Limb (tissue), 2 donors: ENCODE data around the gene EML6.
"Not testable (repeated sequence)": the region's sequence is repeated elsewhere in the genome, so short reads cannot be mapped to it uniquely, and the experiment has no call there.

Experiments
- DNase-seq, 2 donors: peaks; one replicate each; pipeline ENCODE4 v3.0.0-alpha.2; 2016; ENCODE audit errors: extremely low spot score in 2 of 2

The EML6 gene

GRCh38 chr2:54723131-54723995 is at the start of gene EML6:
TSS of gene EML6 (plus strand) at chr2:54723662. CDS start at chr2:54725062, 1,400 bp downstream.
- DNase-seq, result peak; percentile 97 to 98

DNA sequence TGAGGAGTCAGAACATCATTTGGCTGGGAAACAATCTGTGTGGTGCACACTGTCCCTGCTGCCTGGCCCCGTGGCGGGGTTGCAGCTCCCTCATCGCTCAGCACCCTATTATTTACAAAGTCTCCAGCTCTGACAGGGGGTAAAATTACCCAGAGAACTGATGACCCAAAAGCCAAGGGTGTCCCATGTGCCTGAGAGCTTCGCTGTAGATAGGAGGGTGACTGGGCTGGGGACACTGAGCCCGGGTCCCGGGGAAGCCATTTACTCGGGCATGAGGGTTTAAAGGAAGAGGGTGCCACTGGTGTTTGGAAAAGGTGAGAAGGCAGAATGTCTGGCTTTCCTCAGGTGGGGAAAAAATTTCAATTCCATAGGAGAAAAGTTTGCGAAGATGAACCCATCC is 48.2 kb upstream of the EML6 start:
- DNase-seq, result no peak

DNA sequence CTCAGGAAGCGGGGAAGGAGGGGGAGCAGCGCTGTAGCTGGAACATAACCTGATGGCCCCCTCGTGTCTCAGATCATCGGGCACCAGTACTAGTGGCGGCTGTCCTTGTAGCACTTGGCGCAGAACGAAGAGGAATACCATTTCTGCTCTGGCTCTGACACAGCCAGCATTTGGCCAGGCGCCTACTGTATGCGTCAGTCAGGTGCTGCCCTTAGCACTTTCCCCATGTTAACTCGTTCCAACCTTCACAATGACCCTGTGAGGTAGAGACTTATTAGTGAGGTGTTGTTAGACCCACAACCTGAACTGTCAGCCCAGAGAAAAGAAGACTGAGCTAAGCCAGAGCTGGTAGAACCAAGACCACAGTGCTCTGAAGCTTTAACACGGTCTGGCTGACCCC is 47.7 kb upstream of the EML6 start:
- no peak for DNase-seq

GRCh38 chr2:54676656-54677055 is 46.8 kb upstream of the EML6 start:
- no peak for DNase-seq

GRCh38 chr2:54677476-54678265 is 45.8 kb upstream of the EML6 start:
- no peak for DNase-seq

DNA sequence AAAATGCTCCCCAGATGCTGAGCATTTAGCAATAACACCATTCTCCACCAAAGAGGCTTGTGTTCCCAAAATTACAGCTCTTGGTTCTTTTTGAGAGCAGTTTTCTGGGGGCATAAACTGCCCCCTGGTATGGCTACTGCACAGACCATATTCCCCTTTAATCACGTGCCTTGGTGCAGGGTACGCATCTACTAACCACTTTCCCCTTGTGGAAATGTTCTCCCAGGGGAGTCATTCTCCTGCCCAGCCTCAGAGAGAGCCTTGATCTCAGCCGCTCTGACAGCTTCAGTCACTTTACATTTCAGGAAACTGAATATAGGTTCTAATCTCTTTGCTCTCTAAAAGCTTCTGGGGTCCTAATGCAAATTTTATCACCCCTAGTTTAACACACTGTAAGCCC is 44.7 kb upstream of the EML6 start:
- no peak for DNase-seq

GRCh38 chr2:54680397-54681041 is 42.9 kb upstream of the EML6 start:
- no peak for DNase-seq

GRCh38 chr2:54681416-54681815 is 42.0 kb upstream of the EML6 start:
- no peak for DNase-seq

- DNase-seq, result no peak
These were observed 39.9 kb upstream of the EML6 start for GRCh38 chr2:54683596-54683995.

- no peak for DNase-seq
These were observed 38.1 kb upstream of the EML6 start for GRCh38 chr2:54685263-54685775.

DNA sequence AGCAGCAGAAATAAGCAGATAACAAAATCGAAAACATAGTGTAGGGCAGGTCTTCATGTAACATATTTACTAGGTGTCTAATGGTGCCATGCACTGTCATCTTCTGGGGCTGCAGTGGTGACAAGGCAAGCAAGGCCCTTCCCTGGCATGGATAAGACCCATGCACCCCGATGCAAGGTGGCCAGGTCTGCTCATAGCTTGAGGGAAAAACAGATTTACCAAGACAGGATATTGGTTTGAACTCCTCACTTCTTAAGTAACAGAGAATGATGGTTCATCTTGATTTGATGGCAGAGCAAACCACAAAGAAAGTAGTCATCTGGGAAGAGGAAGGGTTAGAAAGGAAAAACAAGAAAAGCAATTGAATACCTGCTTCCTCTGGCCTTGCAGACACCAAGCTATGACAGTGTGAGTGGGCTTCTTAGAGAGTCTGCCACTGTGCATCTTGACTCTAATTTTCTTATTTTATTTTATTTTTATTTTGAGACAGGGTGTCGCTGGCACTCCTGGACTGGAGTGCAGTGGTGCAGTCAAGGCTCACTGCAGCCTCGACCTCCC is 35.8 kb upstream of the EML6 start:
- DNase-seq, result no peak

- DNase-seq, result no peak
These were observed 31.9 kb upstream of the EML6 start for GRCh38 chr2:54691445-54692135.

- no peak for DNase-seq
These were observed 30.9 kb upstream of the EML6 start for GRCh38 chr2:54692556-54692955.

GRCh38 chr2:54695378-54695777 is 28.1 kb upstream of the EML6 start:
- no peak for DNase-seq

GRCh38 chr2:54697934-54698333 is 25.5 kb upstream of the EML6 start:
- no peak for DNase-seq

- not testable (repeated sequence) for DNase-seq
These were observed 24.5 kb upstream of the EML6 start for GRCh38 chr2:54698926-54699325.

GRCh38 chr2:54699665-54700064 is 23.8 kb upstream of the EML6 start:
- DNase-seq, result no peak

GRCh38 chr2:54701029-54701428 is 22.4 kb upstream of the EML6 start:
- no peak for DNase-seq

DNA sequence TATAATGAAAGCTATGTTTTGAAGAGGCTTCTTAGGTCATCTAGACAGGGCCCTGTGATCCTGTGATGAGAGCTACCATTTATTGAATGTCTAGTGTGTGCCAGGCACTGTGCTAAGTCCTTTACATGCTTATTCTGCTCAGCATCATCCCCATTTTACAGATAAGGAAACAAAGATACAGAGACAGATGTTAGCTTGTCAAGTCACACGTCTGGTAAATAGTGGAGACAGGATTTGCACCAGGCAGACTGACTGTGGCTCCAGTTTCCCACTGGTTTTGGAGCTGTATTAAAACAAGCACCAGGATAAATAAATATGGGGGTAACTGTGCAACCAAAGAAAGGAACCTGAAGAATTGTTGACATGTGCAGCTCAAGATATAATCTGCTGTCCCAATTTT is 19.2 kb upstream of the EML6 start:
- DNase-seq, result no peak

- peak in 1 of 2 donors; percentile 78 for DNase-seq
These were observed 18.5 kb upstream of the EML6 start for GRCh38 chr2:54704688-54705605.
